ENCODE data around the gene PDE6A. TPM values are rescaled to one million over a fixed set of nuclear protein-coding genes. Genes with fewer than 3 reads are reported as not detected.

The PDE6A gene
- total and polyA plus RNA-seq, 2 donors (not counting 3 experiments of a cell fraction or from before 2014, with no cell fraction given): not detected

- H3K27me3 ChIP-seq (ENCODE audit: control insufficient read depth in 2 of 2, insufficient read depth in 2 of 2, low read length in 2 of 2): no peaks in the 10 kb centered on the region
- H3K4me2 ChIP-seq (ENCODE audit: insufficient read depth, low read length): no peak overlapping the region
- no peak overlapping the region for H3K4me3 ChIP-seq (replicated peaks in 1 of 3; ENCODE audit: insufficient read depth in 1 of 3, low read depth in 1 of 3, low read length in 3 of 3)
- no peak overlapping the region for H3K9ac ChIP-seq (replicated peaks; ENCODE audit: extremely low read depth, insufficient read depth, low read length)
- H3K36me3 ChIP-seq (ENCODE audit: control insufficient read depth in 2 of 2, extremely low read depth in 1 of 2, insufficient read depth in 2 of 2, low read length in 2 of 2): peaks cover 0 to 4% of the 10 kb centered on the region in 2 experiments
- no TSS peak for BruUV-seq (replicated peaks)
- no peaks in the 10 kb centered on the region for H3K4me1 ChIP-seq (ENCODE audit: control insufficient read depth, extremely low read depth, insufficient read depth, low read length)
- H3K9me1 ChIP-seq (replicated peaks; ENCODE audit: control insufficient read depth, extremely low read depth, insufficient read depth, low read length): no peaks in the 10 kb centered on the region
- no peak overlapping the region for H2AFZ ChIP-seq (ENCODE audit: low read depth, low read length)
- TF ChIP-seq POLR2A (IDR thresholded peaks at IDR 0.05; ENCODE audit: low read depth, low read length) (no peak), EZH2 (IDR thresholded peaks at IDR 0.05; ENCODE audit: borderline replicate concordance, low read depth, low read length, severe bottlenecking) (no peak)
- no peak overlapping the region for H3K27ac ChIP-seq (ENCODE audit: insufficient read depth, low read depth, low read length)
- H3K79me2 ChIP-seq (ENCODE audit: control insufficient read depth, insufficient read depth, low read length): no peaks in the 10 kb centered on the region
- intact Hi-C loops (cut with micrococcal nuclease): loop anchor here (10.0 kb wide), 1 partner anchor 329 kb away; no protein-coding TSS in a partner anchor
- DNase-seq (ENCODE audit: low read depth, low spot score) (no peak), FAIRE-seq (no peak)
- POLR2A ChIA-PET: no interaction called here
- CTCF ChIA-PET: interaction anchor here (0.8 to 6.1 kb wide), 8 partner anchors 22 to 357 kb away, joined by 3 to 639 read pairs (median 7); partner anchors contain the start of gene SLC26A2
- no peaks in the 10 kb centered on the region for H3K9me3 ChIP-seq (replicated peaks; ENCODE audit: control insufficient read depth, insufficient read depth, low read length)
- dilution Hi-C loops (cut with MboI; ENCODE audit: extremely low pct_ligation_motif_present, low sequenced_read_pairs): no loop called here
- no peaks in the 10 kb centered on the region for H4K20me1 ChIP-seq (replicated peaks; ENCODE audit: control insufficient read depth, extremely low read depth, insufficient read depth, low read length)
Observed at GRCh38 chr5:149993471-149993870, 48.9 kb upstream of the PDE6A start.

- Histone ChIP-seq H3K9me3 (replicated peaks; ENCODE audit: control insufficient read depth, insufficient read depth, low read length) (no peaks in the 10 kb centered on the region), H2AFZ (ENCODE audit: low read depth, low read length) (no peak overlapping the region), H3K4me3 (replicated peaks in 1 of 3; ENCODE audit: insufficient read depth in 1 of 3, low read depth in 1 of 3, low read length in 3 of 3) (no peak overlapping the region), H3K79me2 (ENCODE audit: control insufficient read depth, insufficient read depth, low read length) (no peaks in the 10 kb centered on the region), H3K4me1 (ENCODE audit: control insufficient read depth, extremely low read depth, insufficient read depth, low read length) (no peaks in the 10 kb centered on the region), H3K27me3 (ENCODE audit: control insufficient read depth in 2 of 2, insufficient read depth in 2 of 2, low read length in 2 of 2) (no peaks in the 10 kb centered on the region), H3K9ac (replicated peaks; ENCODE audit: extremely low read depth, insufficient read depth, low read length) (no peak overlapping the region), H3K4me2 (ENCODE audit: insufficient read depth, low read length) (no peak overlapping the region), H3K36me3 (ENCODE audit: control insufficient read depth in 2 of 2, extremely low read depth in 1 of 2, insufficient read depth in 2 of 2, low read length in 2 of 2) (peaks cover 0 to 4% of the 10 kb centered on the region in 2 experiments), H4K20me1 (replicated peaks; ENCODE audit: control insufficient read depth, extremely low read depth, insufficient read depth, low read length) (no peaks in the 10 kb centered on the region), H3K27ac (ENCODE audit: insufficient read depth, low read depth, low read length) (no peak overlapping the region), H3K9me1 (replicated peaks; ENCODE audit: control insufficient read depth, extremely low read depth, insufficient read depth, low read length) (no peaks in the 10 kb centered on the region)
- ChIA-PET POLR2A (interaction anchor here (0.5 kb wide), 1 partner anchor 120 kb away, joined by 3 read pairs; no protein-coding TSS in a partner anchor), CTCF (interaction anchor here (0.5 to 6.1 kb wide), 50 partner anchors 8 to 357 kb away, joined by 3 to 639 read pairs (median 5); partner anchors contain the start of genes HMGXB3, SLC26A2 and TIGD6)
- no TSS peak for BruUV-seq (replicated peaks)
- dilution Hi-C loops (cut with MboI; ENCODE audit: extremely low pct_ligation_motif_present, low sequenced_read_pairs) (no loop called here), intact Hi-C loops (cut with micrococcal nuclease) (loop anchor here (1.0 to 10.0 kb wide), 7 partner anchors 28 to 354 kb away; no protein-coding TSS in a partner anchor)
- no peak for TF ChIP-seq POLR2AphosphoS5 (IDR thresholded peaks at IDR 0.05; ENCODE audit: insufficient read depth, low read depth, low read length)
- TF ChIP-seq, protein P1, sequence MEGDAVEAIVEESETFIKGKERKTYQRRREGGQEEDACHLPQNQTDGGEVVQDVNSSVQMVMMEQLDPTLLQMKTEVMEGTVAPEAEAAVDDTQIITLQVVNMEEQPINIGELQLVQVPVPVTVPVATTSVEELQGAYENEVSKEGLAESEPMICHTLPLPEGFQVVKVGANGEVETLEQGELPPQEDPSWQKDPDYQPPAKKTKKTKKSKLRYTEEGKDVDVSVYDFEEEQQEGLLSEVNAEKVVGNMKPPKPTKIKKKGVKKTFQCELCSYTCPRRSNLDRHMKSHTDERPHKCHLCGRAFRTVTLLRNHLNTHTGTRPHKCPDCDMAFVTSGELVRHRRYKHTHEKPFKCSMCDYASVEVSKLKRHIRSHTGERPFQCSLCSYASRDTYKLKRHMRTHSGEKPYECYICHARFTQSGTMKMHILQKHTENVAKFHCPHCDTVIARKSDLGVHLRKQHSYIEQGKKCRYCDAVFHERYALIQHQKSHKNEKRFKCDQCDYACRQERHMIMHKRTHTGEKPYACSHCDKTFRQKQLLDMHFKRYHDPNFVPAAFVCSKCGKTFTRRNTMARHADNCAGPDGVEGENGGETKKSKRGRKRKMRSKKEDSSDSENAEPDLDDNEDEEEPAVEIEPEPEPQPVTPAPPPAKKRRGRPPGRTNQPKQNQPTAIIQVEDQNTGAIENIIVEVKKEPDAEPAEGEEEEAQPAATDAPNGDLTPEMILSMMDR (IDR thresholded peaks at IDR 0.05; ENCODE audit: extremely low read depth in 1 of 2, insufficient read depth in 1 of 2, low read depth in 1 of 2, low read length in 2 of 2): peak; percentile 78 to 83
- peak; percentile 88 for FAIRE-seq
- DNase-seq (ENCODE audit: low read depth, low spot score): peak; percentile 79
Observed at GRCh38 chr5:149990518-149991376, 46.2 kb upstream of the PDE6A start.
